HG02588 (cell line): Measurements from ENCODE around the gene PTPRA.
"Not testable (repeated sequence)": the region's sequence is repeated elsewhere in the genome, so short reads cannot be mapped to it uniquely, and the experiment has no call there.

Source experiments
- ATAC-seq: cut with Tn5 transposase; IDR thresholded peaks from one replicate; pipeline ENCODE4 v1.9.1; 2021; ENCODE audit warnings: mild to moderate bottlenecking, moderate library complexity; ENCODE audit not compliant: unreplicated experiment

Gene PTPRA, protein sequence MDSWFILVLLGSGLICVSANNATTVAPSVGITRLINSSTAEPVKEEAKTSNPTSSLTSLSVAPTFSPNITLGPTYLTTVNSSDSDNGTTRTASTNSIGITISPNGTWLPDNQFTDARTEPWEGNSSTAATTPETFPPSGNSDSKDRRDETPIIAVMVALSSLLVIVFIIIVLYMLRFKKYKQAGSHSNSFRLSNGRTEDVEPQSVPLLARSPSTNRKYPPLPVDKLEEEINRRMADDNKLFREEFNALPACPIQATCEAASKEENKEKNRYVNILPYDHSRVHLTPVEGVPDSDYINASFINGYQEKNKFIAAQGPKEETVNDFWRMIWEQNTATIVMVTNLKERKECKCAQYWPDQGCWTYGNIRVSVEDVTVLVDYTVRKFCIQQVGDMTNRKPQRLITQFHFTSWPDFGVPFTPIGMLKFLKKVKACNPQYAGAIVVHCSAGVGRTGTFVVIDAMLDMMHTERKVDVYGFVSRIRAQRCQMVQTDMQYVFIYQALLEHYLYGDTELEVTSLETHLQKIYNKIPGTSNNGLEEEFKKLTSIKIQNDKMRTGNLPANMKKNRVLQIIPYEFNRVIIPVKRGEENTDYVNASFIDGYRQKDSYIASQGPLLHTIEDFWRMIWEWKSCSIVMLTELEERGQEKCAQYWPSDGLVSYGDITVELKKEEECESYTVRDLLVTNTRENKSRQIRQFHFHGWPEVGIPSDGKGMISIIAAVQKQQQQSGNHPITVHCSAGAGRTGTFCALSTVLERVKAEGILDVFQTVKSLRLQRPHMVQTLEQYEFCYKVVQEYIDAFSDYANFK

DNA sequence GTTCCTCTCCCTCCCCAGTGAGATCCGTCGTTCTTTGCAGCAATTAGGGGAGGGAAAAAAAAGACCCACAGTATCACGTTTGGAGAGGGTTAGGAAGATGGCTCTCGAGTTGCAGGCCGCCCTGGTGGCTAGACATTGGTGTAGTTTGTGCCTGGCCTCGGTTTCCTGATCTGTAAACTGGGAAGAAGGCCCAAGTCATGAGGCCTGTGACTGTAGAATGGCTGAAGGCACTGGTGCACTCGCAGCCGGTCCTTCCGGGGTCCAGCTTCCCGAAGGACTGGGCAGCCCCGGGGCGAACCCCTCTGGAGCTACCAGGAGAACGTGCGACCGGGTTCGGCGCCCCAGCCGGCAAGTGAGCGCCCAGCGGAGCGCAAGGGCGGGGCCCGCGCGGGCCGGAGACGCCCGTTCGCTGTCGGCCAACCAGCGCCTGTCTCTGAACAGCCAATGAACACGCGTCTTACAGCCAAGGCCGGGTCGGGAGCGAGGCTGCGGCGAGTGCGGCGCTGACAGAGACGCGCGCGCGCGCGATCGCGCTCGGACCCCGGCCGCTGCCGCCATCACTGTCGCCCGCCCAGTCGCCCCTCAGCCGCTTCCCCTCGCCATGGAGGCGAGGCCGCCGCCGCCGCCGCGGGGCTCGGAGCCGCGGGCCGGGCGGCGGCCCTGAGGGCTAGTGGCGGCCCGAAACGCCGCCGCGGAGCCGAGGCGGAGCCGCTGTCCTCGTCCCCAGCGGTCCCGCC lies at the start of gene PTPRA:
Gene PTPRA, plus strand, starts transcription at position 472 of the 737 bp plus-strand sequence. CDS start 90,797 bp downstream, outside the sequence.
- ATAC-seq = peak; percentile 85

- ATAC-seq = no peak
Observed at GRCh38 chr20:2825761-2826160, 47.5 kb upstream of the PTPRA start.

DNA sequence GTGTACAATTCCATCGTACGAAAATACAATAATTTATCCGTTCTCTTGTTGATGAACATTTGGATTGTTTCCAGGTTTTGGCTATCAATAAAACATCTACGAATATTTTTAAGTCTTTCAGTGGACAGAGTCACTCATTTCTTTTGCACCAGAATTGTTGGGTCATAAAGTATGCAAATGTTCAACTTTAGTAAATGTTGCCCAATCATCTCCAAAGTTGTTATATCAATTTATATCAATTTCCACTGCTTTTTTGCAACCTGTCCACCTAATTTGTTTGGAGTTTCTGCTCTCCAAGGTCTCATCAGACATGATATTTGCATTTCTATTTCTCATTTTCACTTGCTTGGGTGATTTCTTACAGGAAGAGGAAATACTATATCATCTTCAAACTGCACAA lies 46.6 kb upstream of the PTPRA start:
- no peak for ATAC-seq

- no peak for ATAC-seq
Observed at GRCh38 chr20:2829376-2829775, 43.9 kb upstream of the PTPRA start.

GRCh38 chr20:2831206-2831605 lies 42.1 kb upstream of the PTPRA start:
- ATAC-seq = not testable (repeated sequence)

DNA sequence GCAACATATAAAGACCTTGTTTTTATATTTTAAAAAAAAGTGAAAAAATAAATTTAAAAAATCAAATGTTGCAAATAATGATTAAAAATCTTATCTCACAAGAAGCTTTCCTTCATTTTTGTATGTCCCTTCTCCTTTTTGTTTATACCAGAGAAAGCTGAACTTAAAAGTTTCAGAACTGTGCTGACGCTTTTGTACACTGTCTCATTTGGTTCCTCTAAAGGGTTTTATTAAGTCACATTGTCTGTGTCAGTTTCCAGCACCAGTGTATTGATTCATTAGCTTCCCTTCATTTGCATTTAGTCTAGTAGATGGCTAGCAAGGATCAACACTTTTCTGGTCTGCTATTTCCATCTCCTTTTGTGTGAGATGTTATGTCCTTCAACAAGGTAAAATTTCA lies 39.5 kb upstream of the PTPRA start:
- ATAC-seq = no peak

GRCh38 chr20:2834401-2835110 lies 38.7 kb upstream of the PTPRA start:
- no peak for ATAC-seq

DNA sequence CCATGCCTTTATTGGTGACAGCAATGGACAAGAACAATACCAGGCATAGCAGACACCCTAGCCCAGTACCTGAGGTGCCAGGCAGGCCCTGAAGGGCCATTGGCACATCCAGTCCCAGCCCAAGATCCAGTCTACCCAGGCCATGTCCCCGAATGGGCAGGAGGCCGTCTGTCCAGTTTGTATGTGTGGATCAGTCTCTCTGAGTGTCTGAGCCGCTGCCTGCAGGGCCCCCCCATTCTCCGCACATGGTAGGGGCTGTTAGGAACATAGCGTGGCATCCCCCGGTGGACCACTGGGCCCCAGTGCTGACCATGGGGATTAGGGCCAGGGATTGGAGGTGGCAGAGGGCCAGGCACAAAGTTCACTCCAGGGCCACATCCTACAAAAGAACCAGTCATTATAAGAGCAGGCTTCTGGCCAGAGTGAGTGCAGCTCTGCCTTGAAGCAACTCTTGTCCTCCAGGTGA lies 37.9 kb upstream of the PTPRA start:
- no peak for ATAC-seq

GRCh38 chr20:2836035-2836434 lies 37.2 kb upstream of the PTPRA start:
- no peak for ATAC-seq

GRCh38 chr20:2837221-2837960 lies 35.9 kb upstream of the PTPRA start:
- ATAC-seq = no peak

GRCh38 chr20:2838170-2838797 lies 35.0 kb upstream of the PTPRA start:
- ATAC-seq = no peak

DNA sequence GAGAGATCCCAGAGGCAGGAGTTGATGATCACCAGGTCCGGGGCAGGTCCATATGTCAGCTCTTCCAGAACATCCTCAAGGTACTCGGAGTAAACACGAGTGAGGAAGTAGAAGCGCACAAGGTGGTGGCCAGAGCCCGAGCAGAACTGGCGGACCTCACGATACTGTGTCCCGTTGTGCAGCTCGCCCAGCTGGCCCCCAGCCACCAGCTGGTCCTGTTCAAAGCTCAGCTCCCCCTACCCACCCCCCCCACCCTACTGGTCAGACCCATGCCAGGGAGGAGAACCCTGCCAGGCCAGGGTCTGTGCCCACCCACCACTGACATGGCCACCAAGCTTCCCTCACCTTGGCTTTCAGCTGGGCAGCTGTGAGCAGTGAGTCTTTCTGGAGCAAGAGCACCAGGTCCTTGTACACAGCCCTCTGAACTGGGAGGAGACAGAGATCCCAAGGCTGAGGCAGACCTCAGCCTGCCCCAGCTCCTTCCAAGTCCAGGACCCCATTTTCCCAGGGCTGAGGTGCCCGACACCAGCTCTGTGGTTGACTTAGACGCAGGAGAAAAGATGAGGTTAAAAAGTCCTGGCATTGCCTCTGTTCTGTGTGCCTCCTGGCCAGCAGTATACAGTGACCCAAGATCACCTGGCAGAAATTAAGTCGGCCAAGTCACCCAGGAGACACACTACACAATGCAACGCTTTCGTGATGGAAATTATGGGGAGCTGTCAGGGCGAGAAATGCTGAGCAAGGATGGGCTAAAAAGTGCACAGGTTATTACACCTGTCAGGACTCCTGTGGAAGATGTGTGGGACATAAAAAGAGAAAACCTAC lies 34.2 kb upstream of the PTPRA start:
- no peak for ATAC-seq

- ATAC-seq = no peak
Observed at GRCh38 chr20:2839732-2840137, 33.5 kb upstream of the PTPRA start.

DNA sequence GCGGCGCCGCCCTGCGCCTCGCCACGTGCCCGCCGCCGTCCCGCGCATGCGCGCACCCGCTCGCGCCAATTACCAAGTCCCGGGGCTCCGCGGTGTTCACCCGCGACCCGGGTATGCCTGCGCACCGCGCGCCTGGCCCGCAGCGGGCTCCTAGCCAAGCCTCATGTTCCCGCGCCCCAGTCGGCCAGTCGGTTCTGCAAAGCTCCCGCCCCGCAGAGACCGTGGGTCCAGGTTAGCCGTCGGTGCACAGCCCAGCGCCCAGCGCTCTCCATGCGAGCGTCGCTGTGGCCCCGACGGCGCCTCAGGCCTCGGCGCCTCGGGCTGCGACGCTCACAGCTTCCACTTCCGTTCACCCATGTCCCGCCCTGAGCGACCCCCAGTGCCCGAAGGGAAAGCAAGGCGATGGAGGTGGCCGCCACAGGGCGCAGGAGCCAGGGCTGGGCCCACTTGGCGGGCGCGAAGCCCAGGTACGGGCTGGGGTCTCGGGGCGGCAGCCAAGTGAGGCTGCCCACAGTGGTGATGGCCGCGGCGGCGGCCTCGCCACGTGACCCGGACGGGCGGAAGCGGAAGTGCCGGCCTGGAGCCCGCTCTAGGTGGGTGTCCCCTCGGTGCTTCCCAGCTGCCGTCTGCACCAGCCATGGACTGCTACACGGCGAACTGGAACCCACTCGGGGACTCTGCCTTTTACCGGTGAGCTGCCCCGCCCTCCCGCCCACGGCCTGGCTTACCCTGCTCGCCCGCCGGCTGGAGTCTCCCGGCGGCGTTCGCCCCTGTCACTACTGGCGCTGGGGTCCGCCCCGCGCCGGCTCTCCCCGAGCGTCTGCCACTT lies 32.9 kb upstream of the PTPRA start, which contains the start of the genes PCED1A and VPS16:
Gene PCED1A, minus strand, starts transcription at position 518 of the 829 bp plus-strand sequence. CDS start 743 bp downstream, outside the sequence.
Gene VPS16, plus strand, starts transcription at position 608 of the 829 bp plus-strand sequence. Its CDS starts 30 bp downstream, at position 638.
- peak; percentile 97 for ATAC-seq

GRCh38 chr20:2840967-2841531 lies 32.2 kb upstream of the PTPRA start:
- ATAC-seq = peak; percentile 30

- no peak for ATAC-seq
Observed at GRCh38 chr20:2845607-2846006, 27.7 kb upstream of the PTPRA start.

GRCh38 chr20:2846698-2847097 lies 26.6 kb upstream of the PTPRA start:
- ATAC-seq = no peak
